NB4 (cell line): Measurements from ENCODE around the gene CCBE1.

Experiments used
- DNase-seq: peaks from one replicate; pipeline ENCODE4 v3.0.0; 2010; ENCODE audit warnings: low read depth
- H3K4me3 ChIP-seq: one replicate; pipeline ENCODE4 v1.5.1; 2011; ENCODE audit warnings: mild to moderate bottlenecking, low read depth, low read length, moderate library complexity
- CTCF ChIP-seq: IDR thresholded peaks from one replicate; pipeline ENCODE4 v1.5.1; 2012; ENCODE audit warnings: low read depth, low read length
- MAX ChIP-seq: IDR thresholded peaks from 2 replicates; pipeline ENCODE4 v1.6.1; 2011; ENCODE audit warnings: low read depth, low read length
- MYC ChIP-seq: IDR thresholded peaks from 2 replicates; pipeline ENCODE4 v1.6.1; 2011; ENCODE audit warnings: low read depth, low read length
- POLR2A ChIP-seq: IDR thresholded peaks from 2 replicates; pipeline ENCODE4 v1.6.1; 2011; ENCODE audit warnings: mild to moderate bottlenecking; ENCODE audit not compliant: insufficient read length; ENCODE audit errors: extremely low read depth

CCBE1 gene

GRCh38 chr18:59459369-59460071 lies 237.7 kb downstream of the CCBE1 start:
- no peak for TF ChIP-seq MYC
- TF ChIP-seq POLR2A, result no peak
- TF ChIP-seq MAX, result no peak
- TF ChIP-seq CTCF, result peak; percentile 40

GRCh38 chr18:59458575-59458974 lies 238.6 kb downstream of the CCBE1 start:
- DNase-seq, result no peak
- no peak for TF ChIP-seq MYC
- TF ChIP-seq POLR2A, result no peak
- TF ChIP-seq CTCF, result no peak
- no peak for TF ChIP-seq MAX
- no peak overlapping the region for H3K4me3 ChIP-seq

More at GRCh38 chr18:59459369-59460071, 237.7 kb downstream of the CCBE1 start:
- DNase-seq, result peak; percentile 26
- H3K4me3 ChIP-seq, result no peak overlapping the region

GRCh38 chr18:59456657-59457056 lies 240.6 kb downstream of the CCBE1 start:
- no peak for DNase-seq
- TF ChIP-seq MYC (no peak), MAX (no peak), POLR2A (no peak), CTCF (no peak)
- H3K4me3 ChIP-seq, result no peak overlapping the region

- no peak overlapping the region for H3K4me3 ChIP-seq
- TF ChIP-seq MYC (no peak), CTCF (no peak), MAX (no peak), POLR2A (no peak)
- peak; percentile 13 for DNase-seq
Observed at GRCh38 chr18:59455728-59456276, 241.4 kb downstream of the CCBE1 start.

- H3K4me3 ChIP-seq, result no peak overlapping the region
- DNase-seq, result no peak
- TF ChIP-seq MYC (no peak), CTCF (no peak), POLR2A (no peak), MAX (no peak)
Observed at GRCh38 chr18:59454909-59455727, 242.1 kb downstream of the CCBE1 start.
